Endodermal cell (in vitro differentiated cells): ENCODE measurements around the gene TRAT1. TPM values are rescaled to one million over a fixed set of nuclear protein-coding genes. Genes with fewer than 3 reads are reported as not detected.

ENCODE experiments used
- DNase-seq: peaks from one replicate; pipeline ENCODE4 v3.0.0-alpha.2; 2017
- H3K27ac ChIP-seq: 2 replicates; pipeline ENCODE4 v1.5.1; 2013; ENCODE audit warnings: mild to moderate bottlenecking, low read depth, low read length, moderate library complexity
- H3K27me3 ChIP-seq: 2 replicates; pipeline ENCODE4 v1.6.1; 2013; ENCODE audit warnings: mild to moderate bottlenecking, low read length, moderate library complexity; ENCODE audit not compliant: insufficient read depth, control insufficient read depth, poor library complexity, severe bottlenecking
- H3K36me3 ChIP-seq: 2 replicates; pipeline ENCODE4 v1.7.0; 2013; ENCODE audit warnings: mild to moderate bottlenecking, low read length, moderate library complexity; ENCODE audit not compliant: control insufficient read depth, insufficient read depth
- H3K4me1 ChIP-seq: one replicate; pipeline ENCODE4 v1.7.0; 2013; ENCODE audit warnings: low read length; ENCODE audit not compliant: control insufficient read depth, insufficient read depth
- H3K4me3 ChIP-seq: 2 replicates; pipeline ENCODE4 v1.5.1; 2013; ENCODE audit warnings: mild to moderate bottlenecking, low read length, moderate library complexity
- H3K9ac ChIP-seq: 2 replicates; pipeline ENCODE4 v1.6.1; 2013; ENCODE audit warnings: mild to moderate bottlenecking, low read length, moderate library complexity; ENCODE audit not compliant: poor library complexity, severe bottlenecking; ENCODE audit errors: extremely low read depth
- H3K9me3 ChIP-seq: 2 replicates; pipeline ENCODE4 v1.6.1; 2013; ENCODE audit warnings: mild to moderate bottlenecking, low read length, moderate library complexity; ENCODE audit not compliant: control insufficient read depth
- H3K27ac Mint-ChIP-seq: 2 replicates; pipeline ENCODE4 v1.8.0; 2020; ENCODE audit warnings: mixed read lengths
- H3K27me3 Mint-ChIP-seq: 2 replicates; pipeline ENCODE4 v1.8.0; 2021; ENCODE audit warnings: mild to moderate bottlenecking, mixed read lengths; ENCODE audit not compliant: insufficient read depth
- H3K36me3 Mint-ChIP-seq: 2 replicates; pipeline ENCODE4 v1.8.0; 2020; ENCODE audit warnings: low read depth, mixed read lengths
- H3K4me1 Mint-ChIP-seq: 2 replicates; pipeline ENCODE4 v1.8.0; 2020; ENCODE audit warnings: mixed read lengths
- H3K4me3 Mint-ChIP-seq: 2 replicates; pipeline ENCODE4 v1.8.0; 2020; ENCODE audit warnings: mild to moderate bottlenecking, moderate library complexity, mixed read lengths
- H3K9me3 Mint-ChIP-seq: 2 replicates; pipeline ENCODE4 v1.8.0; 2020; ENCODE audit warnings: mild to moderate bottlenecking, mixed read lengths
- CTCF ChIP-seq: fragments of 200-600 bp; sonication (generic); conservative IDR thresholded peaks from 2 replicates; pipeline ENCODE4 v1.5.0; 2021; ENCODE audit warnings: antibody characterized with exemption, mild to moderate bottlenecking
- WGBS, 2 experiments: methylation state at CpG; one replicate each; pipeline versions ENCODE4 v1.1.5 to v1.1.7; 2013; ENCODE audit warnings: missing lambda C conversion rate in 2 of 2, mixed read lengths in 1 of 2; ENCODE audit not compliant: insufficient coverage in 1 of 2, insufficient read length in 1 of 2; 5-methylcytosine and 5-hydroxymethylcytosine counted together
- long read RNA-seq, 4 experiments: library from polyadenylated mRNA in 2 of 4; library from RNA in 1 of 4; library from capped mRNA in 1 of 4; stranded (forward) in 3 of 4; unstranded in 1 of 4; transcript quantifications; one replicate each; pipeline ENCODE4 v2.0.0, GENCODE V29; 2020 to 2021; ENCODE audit warnings: inconsistent platforms in 1 of 4
- polyA plus RNA-seq, 2 experiments: library from polyadenylated mRNA; stranded (reverse); fragments of 50-300 nt; gene quantifications; one replicate each; pipeline ENCODE4 v1.2.3, GENCODE V29; 2013
- total RNA-seq, 2 donors: library from RNA; stranded (reverse); fragmentation: NEBNext Ultra II Directional in 1 of 2; extraction: Animal tissue kit (Norgen Biotek cat#: 25700) in 1 of 2; gene quantifications; 2 replicates in 1 of 2; 3 replicates in 1 of 2; pipeline ENCODE4 v1.2.1, GENCODE V29; 2021

Gene TRAT1
- not detected for total RNA-seq
- polyA plus RNA-seq (2013, experiment 1 of 2) = not detected
- not detected for polyA plus RNA-seq (2013, experiment 2 of 2)
- long read RNA-seq, experiment 1 = 0 reads
- long read RNA-seq, experiment 2 = 0 reads
- long read RNA-seq, experiment 3 = 0 reads
- long read RNA-seq, experiment 4 = 0 reads

GRCh38 chr3:108822123-108822897, at the start of gene TRAT1:
Gene TRAT1 (plus strand): TSS chr3:108822786. CDS start chr3:108822928, 142 bp downstream.
- no peak for DNase-seq
- H3K27ac ChIP-seq = no peak within 1 kb of the TSS
- no peak within 1 kb of the TSS for H3K4me3 Mint-ChIP-seq
- H3K27ac Mint-ChIP-seq = peak within 1 kb of the TSS; percentile 46
- no peak within 1 kb of the TSS for H3K4me3 ChIP-seq
- H3K27me3 ChIP-seq = no peaks in the 10 kb centered on the region
- H3K36me3 ChIP-seq = no peaks in the 10 kb centered on the region
- peaks cover 10% of the 10 kb centered on the region for H3K4me1 Mint-ChIP-seq
- 90% methylated on average over 5 of the region's 6 CpGs; no CpG with 5 or more reads in 1 of the 2 experiments for WGBS, 2 experiments
- H3K27me3 Mint-ChIP-seq = no peaks in the 10 kb centered on the region
- no peaks in the 10 kb centered on the region for H3K4me1 ChIP-seq
- H3K9ac ChIP-seq = no peak within 1 kb of the TSS
- no peaks in the 10 kb centered on the region for H3K9me3 Mint-ChIP-seq
- no peaks in the 10 kb centered on the region for H3K9me3 ChIP-seq
- H3K36me3 Mint-ChIP-seq = no peaks in the 10 kb centered on the region
- no peak for TF ChIP-seq CTCF

GRCh38 chr3:108775649-108776048, 46.9 kb upstream of the TRAT1 start:
- no peak for TF ChIP-seq CTCF
- 60% methylated on average over 1 of the region's 1 CpG; no CpG with 5 or more reads in 1 of the 2 experiments for WGBS, 2 experiments
- Histone ChIP-seq H3K4me3 (no peak overlapping the region), H3K9me3 (no peaks in the 10 kb centered on the region), H3K27ac (no peak overlapping the region), H3K27me3 (no peaks in the 10 kb centered on the region), H3K4me1 (no peaks in the 10 kb centered on the region), H3K9ac (no peak overlapping the region), H3K36me3 (no peaks in the 10 kb centered on the region)
- no peak for DNase-seq
- Mint-ChIP-seq H3K4me1 (no peaks in the 10 kb centered on the region), H3K4me3 (no peak overlapping the region), H3K36me3 (no peaks in the 10 kb centered on the region), H3K27me3 (no peaks in the 10 kb centered on the region), H3K27ac (no peak overlapping the region), H3K9me3 (no peaks in the 10 kb centered on the region)

- H3K27ac ChIP-seq = no peak overlapping the region
- no peak for TF ChIP-seq CTCF
- H3K27me3 ChIP-seq = no peaks in the 10 kb centered on the region
- H3K36me3 Mint-ChIP-seq = no peaks in the 10 kb centered on the region
- no peaks in the 10 kb centered on the region for H3K4me1 ChIP-seq
- no peaks in the 10 kb centered on the region for H3K27me3 Mint-ChIP-seq
- no peak overlapping the region for H3K4me3 Mint-ChIP-seq
- no peak for DNase-seq
- no peaks in the 10 kb centered on the region for H3K4me1 Mint-ChIP-seq
- no peak overlapping the region for H3K4me3 ChIP-seq
- no peak overlapping the region for H3K27ac Mint-ChIP-seq
- H3K9me3 ChIP-seq = no peaks in the 10 kb centered on the region
- WGBS, 2 experiments = 91 to 93% methylated on average over 2 to 3 of the region's 3 CpGs
- no peaks in the 10 kb centered on the region for H3K36me3 ChIP-seq
- H3K9ac ChIP-seq = no peak overlapping the region
- H3K9me3 Mint-ChIP-seq = no peaks in the 10 kb centered on the region
Measured at GRCh38 chr3:108779496-108779895, 43.1 kb upstream of the TRAT1 start.
